OCI-LY3 (cell line): ENCODE results near the gene TPRX1.
"Not testable (repeated sequence)": the region's sequence is repeated elsewhere in the genome, so short reads cannot be mapped to it uniquely, and the experiment has no call there.

ENCODE experiments used
- H2AFZ ChIP-seq: fragments of 200-600, 300-600 bp; shearing (Covaris generic); 2 replicates; pipeline ENCODE4 v1.6.0; 2014; ENCODE audit warnings: antibody characterized with exemption, low read depth, low read length
- H3K27ac ChIP-seq: fragments of 200-600, 300-600 bp; sonication (generic); 2 replicates; pipeline ENCODE4 v1.5.1; 2014; ENCODE audit warnings: mild to moderate bottlenecking, low read length, moderate library complexity, mixed read lengths
- H3K27me3 ChIP-seq: fragments of 200-600, 300-600 bp; sonication (generic); 2 replicates; pipeline ENCODE4 v1.6.1; 2014; ENCODE audit warnings: low read depth, low read length, mixed read lengths
- H3K36me3 ChIP-seq: fragments of 200-600, 300-600 bp; sonication (generic); replicated peaks from 2 replicates; pipeline ENCODE3; 2014; ENCODE audit warnings: low read depth, low read length, mixed read lengths
- H3K4me1 ChIP-seq: fragments of 300-600, 200-600 bp; sonication (generic); 2 replicates; pipeline ENCODE4 v1.6.1; 2014; ENCODE audit warnings: low read length, mixed read lengths
- H3K4me2 ChIP-seq: fragments of 200-600, 300-600 bp; sonication (generic); 2 replicates; pipeline ENCODE4 v1.6.1; 2014; ENCODE audit warnings: low read length, mixed read lengths
- H3K4me3 ChIP-seq: fragments of 300-600, 200-600 bp; sonication (generic); 2 replicates; pipeline ENCODE4 v1.5.1; 2014; ENCODE audit warnings: antibody characterized with exemption, mild to moderate bottlenecking, low read length, moderate library complexity
- H3K79me2 ChIP-seq: fragments of 300-600, 200-600 bp; shearing (Covaris generic); 2 replicates; pipeline ENCODE4 v1.6.1; 2014; ENCODE audit warnings: mild to moderate bottlenecking, low read length, mixed read lengths
- H3K9ac ChIP-seq: fragments of 300-600, 200-600 bp; shearing (Covaris generic); 2 replicates; pipeline ENCODE4 v1.6.0; 2014; ENCODE audit warnings: mild to moderate bottlenecking, low read length, moderate library complexity
- H3K9me3 ChIP-seq: fragments of 200-600, 300-600 bp; shearing (Covaris generic); 2 replicates; pipeline ENCODE4 v1.6.1; 2014; ENCODE audit warnings: low read length, mixed read lengths; ENCODE audit not compliant: insufficient read depth
- H4K20me1 ChIP-seq: fragments of 200-600, 300-600 bp; sonication (generic); 2 replicates; pipeline ENCODE4 v1.6.1; 2016; ENCODE audit warnings: low read length, mixed read lengths; ENCODE audit not compliant: insufficient read depth
- CTCF ChIP-seq: fragments of 200-600, 300-600 bp; sonication (generic); IDR thresholded peaks from 2 replicates; pipeline ENCODE4 v1.5.1; 2014; ENCODE audit warnings: antibody characterized with exemption, low read length, low read depth
- EZH2phosphoT487 ChIP-seq: fragments of 200-600 bp; shearing (Covaris generic); IDR thresholded peaks from 2 replicates; pipeline ENCODE4 v1.6.1; 2018; ENCODE audit warnings: antibody characterized with exemption, mixed run types, low read depth

The TPRX1 gene

GRCh38 chr19:47766359-47766620 lies 38.1 kb downstream of the TPRX1 start:
- no peaks in the 10 kb centered on the region for H3K79me2 ChIP-seq
- no peak overlapping the region for H3K4me2 ChIP-seq
- no peaks in the 10 kb centered on the region for H3K27me3 ChIP-seq
- H3K4me3 ChIP-seq = no peak overlapping the region
- H3K9ac ChIP-seq = no peak overlapping the region
- H3K27ac ChIP-seq = no peak overlapping the region
- H4K20me1 ChIP-seq = no peaks in the 10 kb centered on the region
- H3K36me3 ChIP-seq = no peaks in the 10 kb centered on the region
- peaks cover 52% of the 10 kb centered on the region for H3K4me1 ChIP-seq
- no peaks in the 10 kb centered on the region for H3K9me3 ChIP-seq
- TF ChIP-seq CTCF (no peak), EZH2phosphoT487 (no peak)
- H2AFZ ChIP-seq = no peak overlapping the region

- TF ChIP-seq CTCF (peak; percentile 87), EZH2phosphoT487 (no peak)
- no peaks in the 10 kb centered on the region for H3K79me2 ChIP-seq
- peak overlapping the region; percentile 39; the same call in 1 of the 2 replicates for H2AFZ ChIP-seq
- peaks cover under 1% of the 10 kb centered on the region for H3K36me3 ChIP-seq
- no peaks in the 10 kb centered on the region for H4K20me1 ChIP-seq
- peak overlapping the region; percentile 29 for H3K4me2 ChIP-seq
- peak overlapping the region; percentile 6; the same call in 1 of the 2 replicates for H3K27ac ChIP-seq
- peaks cover 58% of the 10 kb centered on the region for H3K4me1 ChIP-seq
- no peaks in the 10 kb centered on the region for H3K9me3 ChIP-seq
- H3K4me3 ChIP-seq = no peak overlapping the region
- H3K27me3 ChIP-seq = no peaks in the 10 kb centered on the region
- H3K9ac ChIP-seq = peak overlapping the region; percentile 23; the same call in 1 of the 2 replicates
Measured at GRCh38 chr19:47765523-47766358, 38.6 kb downstream of the TPRX1 start.

- not testable (repeated sequence) for H4K20me1 ChIP-seq, H3K4me3 ChIP-seq, H3K9ac ChIP-seq, H3K27me3 ChIP-seq, H3K36me3 ChIP-seq, H3K4me2 ChIP-seq, H3K79me2 ChIP-seq, H2AFZ ChIP-seq, H3K9me3 ChIP-seq, H3K27ac ChIP-seq
- H3K4me1 ChIP-seq = peaks cover 59% of the 10 kb centered on the region
Measured at GRCh38 chr19:47764705-47765104, 39.6 kb downstream of the TPRX1 start.

- Histone ChIP-seq H3K9ac (peak overlapping the region; percentile 31; the same call in 1 of the 2 replicates), H3K4me3 (no peak overlapping the region), H3K79me2 (0 out of 2 replicates have a peak, but pooled peaks cover 3% of the 10 kb centered on the region), H3K36me3 (peaks cover 23% of the 10 kb centered on the region), H3K27me3 (no peaks in the 10 kb centered on the region), H3K4me1 (peaks cover 50% of the 10 kb centered on the region), H2AFZ (no peak overlapping the region), H4K20me1 (no peaks in the 10 kb centered on the region), H3K4me2 (no peak overlapping the region), H3K9me3 (no peaks in the 10 kb centered on the region), H3K27ac (peak overlapping the region; percentile 97; the same call in 1 of the 2 replicates)
- TF ChIP-seq CTCF (no peak), EZH2phosphoT487 (no peak)
Measured at GRCh38 chr19:47762615-47763308, 41.6 kb downstream of the TPRX1 start.
